HL-60 (cell line): ENCODE measurements around the gene DNMT3A.
A peak's percentile ranks its signal among the peaks of the same experiment; 100 is the strongest.

ENCODE experiments used
- DNase-seq, 2 experiments: peaks; one replicate each; pipeline ENCODE4 v3.0.0-alpha.2; 2010 to 2020; ENCODE audit warnings: low read depth in 1 of 2, low spot score in 1 of 2
- H3K27ac ChIP-seq: fragments of 250-450 bp; sonication (Bioruptor Pico); replicated peaks from 2 replicates; pipeline ENCODE4 v1.5.1; 2020; ENCODE audit warnings: mild to moderate bottlenecking, moderate library complexity
- H3K27me3 ChIP-seq: fragments of 250-450 bp; sonication (Bioruptor Pico); 2 replicates; pipeline ENCODE4 v1.5.1; 2021; ENCODE audit warnings: mild to moderate bottlenecking, moderate library complexity; ENCODE audit not compliant: insufficient read depth, poor library complexity, severe bottlenecking
- H3K4me3 ChIP-seq: replicated peaks from 2 replicates; pipeline ENCODE4 v1.5.1; 2011; ENCODE audit warnings: mild to moderate bottlenecking, control low read depth, low read length; ENCODE audit not compliant: insufficient read depth
- GABPA ChIP-seq: IDR thresholded peaks from 2 replicates; pipeline ENCODE4 v1.6.1; 2012; ENCODE audit warnings: low read depth
- POLR2AphosphoS5 ChIP-seq: IDR thresholded peaks from 2 replicates; pipeline ENCODE4 v1.6.1; 2012; ENCODE audit warnings: low read depth
- SPI1 ChIP-seq: IDR thresholded peaks from 2 replicates; pipeline ENCODE4 v1.6.1; 2012; ENCODE audit warnings: low read depth, mild to moderate bottlenecking, borderline replicate concordance
- microRNA-seq: library from miRNA; unstranded; fragments of <30 nt; microRNA quantifications from one replicate; pipeline ENCODE4, GENCODE V29; 2018
- TF ChIP-seq, protein P1 (sequence below): IDR thresholded peaks from 2 replicates; pipeline ENCODE4 v1.6.1; 2012; ENCODE audit warnings: low read depth; ENCODE audit not compliant: insufficient replicate concordance
- TF ChIP-seq, protein P2 (sequence below): IDR thresholded peaks from one replicate; pipeline ENCODE4 v1.5.1; 2011; ENCODE audit warnings: low read length, control low read depth, inconsistent platforms; ENCODE audit not compliant: insufficient read depth

DNMT3A gene

DNA sequence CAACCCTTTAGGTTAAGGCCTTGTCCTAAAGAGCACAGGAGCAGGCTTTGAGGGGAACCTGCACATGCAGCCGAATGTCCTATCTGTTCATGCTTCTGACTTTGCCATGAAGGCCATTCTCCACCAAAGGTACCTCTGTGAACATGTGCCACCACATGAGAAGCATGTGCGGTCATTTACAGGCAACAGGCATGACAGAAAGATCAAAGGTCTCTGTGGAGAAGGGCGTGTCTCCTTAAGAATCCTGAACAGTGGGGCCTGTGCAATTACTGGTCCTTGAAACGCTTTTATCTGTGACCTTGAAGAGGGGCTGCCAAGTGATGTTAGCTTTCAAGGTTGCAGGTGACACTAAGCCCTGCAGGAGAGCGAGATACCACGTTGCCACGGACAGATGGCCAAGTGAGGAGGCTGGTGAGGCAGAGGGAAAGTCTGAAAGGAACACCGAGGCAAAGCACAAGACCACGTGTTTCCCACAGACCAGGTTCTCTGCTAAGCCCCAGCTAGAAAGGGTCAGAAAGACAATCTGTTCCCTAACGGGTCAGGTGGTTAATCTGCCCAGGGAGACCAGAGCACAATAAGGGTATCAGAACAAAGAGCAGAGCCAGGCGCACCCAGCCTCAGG lies 153.9 kb downstream of the DNMT3A start:
- Histone ChIP-seq H3K27ac (no peak overlapping the region), H3K4me3 (no peak overlapping the region), H3K27me3 (no peaks in the 10 kb centered on the region)
- DNase-seq = no peak
- TF ChIP-seq, protein P1, sequence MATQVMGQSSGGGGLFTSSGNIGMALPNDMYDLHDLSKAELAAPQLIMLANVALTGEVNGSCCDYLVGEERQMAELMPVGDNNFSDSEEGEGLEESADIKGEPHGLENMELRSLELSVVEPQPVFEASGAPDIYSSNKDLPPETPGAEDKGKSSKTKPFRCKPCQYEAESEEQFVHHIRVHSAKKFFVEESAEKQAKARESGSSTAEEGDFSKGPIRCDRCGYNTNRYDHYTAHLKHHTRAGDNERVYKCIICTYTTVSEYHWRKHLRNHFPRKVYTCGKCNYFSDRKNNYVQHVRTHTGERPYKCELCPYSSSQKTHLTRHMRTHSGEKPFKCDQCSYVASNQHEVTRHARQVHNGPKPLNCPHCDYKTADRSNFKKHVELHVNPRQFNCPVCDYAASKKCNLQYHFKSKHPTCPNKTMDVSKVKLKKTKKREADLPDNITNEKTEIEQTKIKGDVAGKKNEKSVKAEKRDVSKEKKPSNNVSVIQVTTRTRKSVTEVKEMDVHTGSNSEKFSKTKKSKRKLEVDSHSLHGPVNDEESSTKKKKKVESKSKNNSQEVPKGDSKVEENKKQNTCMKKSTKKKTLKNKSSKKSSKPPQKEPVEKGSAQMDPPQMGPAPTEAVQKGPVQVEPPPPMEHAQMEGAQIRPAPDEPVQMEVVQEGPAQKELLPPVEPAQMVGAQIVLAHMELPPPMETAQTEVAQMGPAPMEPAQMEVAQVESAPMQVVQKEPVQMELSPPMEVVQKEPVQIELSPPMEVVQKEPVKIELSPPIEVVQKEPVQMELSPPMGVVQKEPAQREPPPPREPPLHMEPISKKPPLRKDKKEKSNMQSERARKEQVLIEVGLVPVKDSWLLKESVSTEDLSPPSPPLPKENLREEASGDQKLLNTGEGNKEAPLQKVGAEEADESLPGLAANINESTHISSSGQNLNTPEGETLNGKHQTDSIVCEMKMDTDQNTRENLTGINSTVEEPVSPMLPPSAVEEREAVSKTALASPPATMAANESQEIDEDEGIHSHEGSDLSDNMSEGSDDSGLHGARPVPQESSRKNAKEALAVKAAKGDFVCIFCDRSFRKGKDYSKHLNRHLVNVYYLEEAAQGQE = no peak
- no peak for TF ChIP-seq POLR2AphosphoS5
- no peak for TF ChIP-seq GABPA
- TF ChIP-seq SPI1 = no peak
- TF ChIP-seq, protein P2, sequence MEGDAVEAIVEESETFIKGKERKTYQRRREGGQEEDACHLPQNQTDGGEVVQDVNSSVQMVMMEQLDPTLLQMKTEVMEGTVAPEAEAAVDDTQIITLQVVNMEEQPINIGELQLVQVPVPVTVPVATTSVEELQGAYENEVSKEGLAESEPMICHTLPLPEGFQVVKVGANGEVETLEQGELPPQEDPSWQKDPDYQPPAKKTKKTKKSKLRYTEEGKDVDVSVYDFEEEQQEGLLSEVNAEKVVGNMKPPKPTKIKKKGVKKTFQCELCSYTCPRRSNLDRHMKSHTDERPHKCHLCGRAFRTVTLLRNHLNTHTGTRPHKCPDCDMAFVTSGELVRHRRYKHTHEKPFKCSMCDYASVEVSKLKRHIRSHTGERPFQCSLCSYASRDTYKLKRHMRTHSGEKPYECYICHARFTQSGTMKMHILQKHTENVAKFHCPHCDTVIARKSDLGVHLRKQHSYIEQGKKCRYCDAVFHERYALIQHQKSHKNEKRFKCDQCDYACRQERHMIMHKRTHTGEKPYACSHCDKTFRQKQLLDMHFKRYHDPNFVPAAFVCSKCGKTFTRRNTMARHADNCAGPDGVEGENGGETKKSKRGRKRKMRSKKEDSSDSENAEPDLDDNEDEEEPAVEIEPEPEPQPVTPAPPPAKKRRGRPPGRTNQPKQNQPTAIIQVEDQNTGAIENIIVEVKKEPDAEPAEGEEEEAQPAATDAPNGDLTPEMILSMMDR = no peak

DNA sequence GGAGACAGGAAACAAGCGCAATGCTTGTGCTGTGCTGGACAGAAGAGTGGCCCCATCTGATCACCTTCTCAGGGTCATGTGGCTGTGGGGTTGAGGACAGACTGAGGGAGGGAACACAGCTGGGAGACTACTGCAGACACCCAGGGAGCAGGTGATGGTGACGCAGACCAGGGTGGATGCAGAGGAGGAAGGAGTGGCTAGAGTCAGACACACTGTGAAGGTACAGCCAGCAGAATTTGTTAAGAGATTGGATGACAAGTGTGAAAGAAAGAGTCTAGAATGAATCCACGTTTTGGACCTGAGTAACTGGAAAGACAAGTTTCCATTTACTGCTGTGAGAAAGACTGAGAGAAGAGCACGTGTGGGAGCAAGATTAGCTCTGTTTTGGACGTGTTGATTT lies 157.5 kb downstream of the DNMT3A start:
- no peak overlapping the region for H3K27ac ChIP-seq
- TF ChIP-seq GABPA (no peak), POLR2AphosphoS5 (no peak), SPI1 (no peak)
- TF ChIP-seq, protein P2 = no peak
- TF ChIP-seq, protein P1 = no peak
- no peak overlapping the region for H3K4me3 ChIP-seq
- no peak for DNase-seq
- peaks cover 2% of the 10 kb centered on the region for H3K27me3 ChIP-seq

DNA sequence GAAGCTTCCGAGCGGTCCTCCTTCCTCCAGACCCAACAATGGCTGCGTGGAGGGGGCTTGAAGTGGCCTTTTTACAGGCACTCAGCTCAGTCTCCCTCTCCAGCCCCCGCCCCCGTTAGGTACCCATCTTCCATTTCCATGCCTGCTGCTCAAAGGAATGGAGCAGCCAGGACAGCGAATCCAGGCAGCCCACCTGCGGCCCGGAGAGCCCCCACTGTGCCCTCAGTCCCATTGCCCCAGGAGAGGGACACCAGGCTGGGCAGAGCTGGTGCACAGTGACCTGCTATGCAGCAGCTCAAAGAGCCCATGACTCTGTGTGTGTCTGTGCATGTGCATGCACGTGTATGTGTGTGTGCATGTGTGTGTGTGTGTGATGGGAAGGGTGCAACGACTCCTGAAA lies 162.7 kb downstream of the DNMT3A start:
- Histone ChIP-seq H3K4me3 (no peak overlapping the region), H3K27ac (no peak overlapping the region), H3K27me3 (peaks cover 2% of the 10 kb centered on the region)
- DNase-seq = no peak
- TF ChIP-seq POLR2AphosphoS5 = no peak
- TF ChIP-seq, protein P1 = no peak

Small RNAs within 50 kb of the gene (microRNA-seq; reads per million reads assigned to microRNA genes)
- gene MIR1301 = 5.7 reads per million, percentile 17 among the genes with 10 or more reads in this experiment
